ENCODE measurements around the gene PECR. TPM values are rescaled to one million over a fixed set of nuclear protein-coding genes. Genes with fewer than 3 reads are reported as not detected.

The PECR gene
- total RNA-seq, 2 experiments from 2014 or later: 2.3 to 5.3 TPM

DNA sequence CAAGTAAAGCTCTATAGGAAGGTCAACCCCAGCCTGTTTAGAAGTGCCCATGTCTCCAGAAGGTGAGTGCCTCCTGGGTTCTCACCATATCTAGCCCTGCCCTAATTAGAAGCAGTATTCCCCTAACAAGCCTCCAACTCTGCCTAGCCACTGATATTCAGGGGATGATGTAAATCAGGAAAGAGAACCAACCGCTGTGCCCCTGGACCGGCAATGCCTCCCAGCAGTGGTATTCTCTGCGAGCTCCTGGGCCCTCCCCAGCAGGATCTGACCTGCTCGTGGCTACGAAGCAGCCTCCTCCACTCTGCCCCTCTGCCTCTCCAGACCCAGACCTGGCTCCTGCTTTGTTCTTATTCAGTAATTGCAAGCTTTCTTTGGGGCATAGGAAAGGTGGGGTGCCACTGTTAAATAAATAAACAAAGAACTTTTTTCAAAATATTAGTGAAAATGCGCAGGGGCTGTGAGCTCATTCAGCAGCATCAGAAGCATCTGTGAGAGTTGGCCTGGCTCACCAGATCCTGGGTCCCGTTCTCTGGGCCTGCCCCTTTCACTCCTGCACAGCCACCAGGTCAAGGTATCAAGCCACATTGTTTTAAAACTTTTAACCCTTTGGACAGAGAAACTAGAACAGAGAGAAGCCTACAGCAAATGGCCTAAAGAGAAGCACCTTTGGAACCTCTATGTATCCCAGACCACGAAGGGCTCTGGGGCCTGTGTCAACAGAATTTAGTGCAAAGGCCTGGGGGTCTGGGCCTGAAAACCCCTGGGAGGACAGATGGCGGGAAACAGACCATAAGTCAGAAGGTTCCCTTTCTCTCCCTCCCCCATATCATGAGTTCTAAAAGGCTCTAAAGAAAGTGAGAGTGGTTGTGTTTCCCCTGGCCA lies 80.2 kb downstream of the PECR start:
- Histone ChIP-seq H3K9me2 (ENCODE audit: insufficient read depth, low read length) (no peaks in the 10 kb centered on the region), H3K79me2 (ENCODE audit: insufficient read depth, low read depth, low read length) (no peaks in the 10 kb centered on the region), H4K20me1 (ENCODE audit: insufficient read depth, low read length) (no peaks in the 10 kb centered on the region), H3K4me3 (ENCODE audit: low read depth, low read length, poor library complexity, severe bottlenecking) (no peak overlapping the region), H3K9me3 (ENCODE audit: low read length) (no peaks in the 10 kb centered on the region), H3K4me2 (ENCODE audit: low read length) (no peak overlapping the region), H3K4me1 (ENCODE audit: insufficient read depth, low read length, poor library complexity, severe bottlenecking) (peaks cover 7% of the 10 kb centered on the region), H3K36me3 (ENCODE audit: insufficient read depth, low read length) (peaks cover 4% of the 10 kb centered on the region; the same call in 1 of the 2 replicates), H3K27ac (ENCODE audit: low read depth, low read length, poor library complexity, severe bottlenecking) (no peak overlapping the region), H2AFZ (ENCODE audit: low read length) (no peak overlapping the region)
- BruUV-seq (replicated peaks): no TSS peak
- no peak for DNase-seq (ENCODE audit: low spot score)
- CTCF ChIA-PET (ENCODE audit: unreplicated experiment): no interaction called here
- no peak for TF ChIP-seq EZH2phosphoT487 (IDR thresholded peaks at IDR 0.05; ENCODE audit: borderline replicate concordance, low read depth, low read length)
- TF ChIP-seq, protein P1, sequence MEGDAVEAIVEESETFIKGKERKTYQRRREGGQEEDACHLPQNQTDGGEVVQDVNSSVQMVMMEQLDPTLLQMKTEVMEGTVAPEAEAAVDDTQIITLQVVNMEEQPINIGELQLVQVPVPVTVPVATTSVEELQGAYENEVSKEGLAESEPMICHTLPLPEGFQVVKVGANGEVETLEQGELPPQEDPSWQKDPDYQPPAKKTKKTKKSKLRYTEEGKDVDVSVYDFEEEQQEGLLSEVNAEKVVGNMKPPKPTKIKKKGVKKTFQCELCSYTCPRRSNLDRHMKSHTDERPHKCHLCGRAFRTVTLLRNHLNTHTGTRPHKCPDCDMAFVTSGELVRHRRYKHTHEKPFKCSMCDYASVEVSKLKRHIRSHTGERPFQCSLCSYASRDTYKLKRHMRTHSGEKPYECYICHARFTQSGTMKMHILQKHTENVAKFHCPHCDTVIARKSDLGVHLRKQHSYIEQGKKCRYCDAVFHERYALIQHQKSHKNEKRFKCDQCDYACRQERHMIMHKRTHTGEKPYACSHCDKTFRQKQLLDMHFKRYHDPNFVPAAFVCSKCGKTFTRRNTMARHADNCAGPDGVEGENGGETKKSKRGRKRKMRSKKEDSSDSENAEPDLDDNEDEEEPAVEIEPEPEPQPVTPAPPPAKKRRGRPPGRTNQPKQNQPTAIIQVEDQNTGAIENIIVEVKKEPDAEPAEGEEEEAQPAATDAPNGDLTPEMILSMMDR (conservative IDR thresholded peaks at IDR 0.05; ENCODE audit: low read length): no peak
- POLR2A ChIA-PET: interaction anchor here (0.7 to 0.8 kb wide), 2 partner anchors 11 to 409 kb away, joined by 3 read pairs; no protein-coding TSS in a partner anchor
- intact Hi-C loops (cut with micrococcal nuclease; ENCODE audit: unreplicated experiment): no loop called here

DNA sequence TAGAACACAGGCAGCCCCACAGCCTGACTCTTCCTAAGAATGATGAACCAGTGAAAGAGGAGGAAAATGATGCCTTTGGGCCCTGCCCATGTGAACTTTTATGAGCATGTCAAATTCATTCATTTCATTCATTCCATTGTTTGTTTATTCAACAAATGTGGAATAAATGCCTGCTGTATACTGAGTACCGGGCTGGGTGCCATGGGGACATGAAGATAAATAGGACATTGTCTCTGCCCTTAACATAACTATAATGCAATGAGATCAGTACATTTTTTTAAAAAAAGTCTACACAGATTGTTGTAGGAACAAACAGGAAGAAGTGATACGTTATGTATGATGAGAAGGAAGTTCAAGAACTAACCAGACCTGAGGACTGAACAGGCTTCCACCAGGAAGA lies 83.0 kb downstream of the PECR start:
- no peaks in the 10 kb centered on the region for H3K9me2 ChIP-seq (ENCODE audit: insufficient read depth, low read length)
- no peaks in the 10 kb centered on the region for H3K79me2 ChIP-seq (ENCODE audit: insufficient read depth, low read depth, low read length)
- ChIA-PET POLR2A (no interaction called here), CTCF (ENCODE audit: unreplicated experiment) (no interaction called here)
- TF ChIP-seq, protein P1 (conservative IDR thresholded peaks at IDR 0.05; ENCODE audit: low read length): no peak
- no peak for TF ChIP-seq EZH2phosphoT487 (IDR thresholded peaks at IDR 0.05; ENCODE audit: borderline replicate concordance, low read depth, low read length)
- intact Hi-C loops (cut with micrococcal nuclease; ENCODE audit: unreplicated experiment): no loop called here
- H2AFZ ChIP-seq (ENCODE audit: low read length): no peak overlapping the region
- H3K4me1 ChIP-seq (ENCODE audit: insufficient read depth, low read length, poor library complexity, severe bottlenecking): peaks cover 7% of the 10 kb centered on the region
- H3K9me3 ChIP-seq (ENCODE audit: low read length): no peaks in the 10 kb centered on the region
- no TSS peak for BruUV-seq (replicated peaks)
- no peak overlapping the region for H3K4me2 ChIP-seq (ENCODE audit: low read length)
- H3K4me3 ChIP-seq (ENCODE audit: low read depth, low read length, poor library complexity, severe bottlenecking): no peak overlapping the region
- no peak for DNase-seq (ENCODE audit: low spot score)
- no peaks in the 10 kb centered on the region for H4K20me1 ChIP-seq (ENCODE audit: insufficient read depth, low read length)
- H3K36me3 ChIP-seq (ENCODE audit: insufficient read depth, low read length): peaks cover 18% of the 10 kb centered on the region; the same call in 1 of the 2 replicates
- H3K27ac ChIP-seq (ENCODE audit: low read depth, low read length, poor library complexity, severe bottlenecking): no peak overlapping the region

DNA sequence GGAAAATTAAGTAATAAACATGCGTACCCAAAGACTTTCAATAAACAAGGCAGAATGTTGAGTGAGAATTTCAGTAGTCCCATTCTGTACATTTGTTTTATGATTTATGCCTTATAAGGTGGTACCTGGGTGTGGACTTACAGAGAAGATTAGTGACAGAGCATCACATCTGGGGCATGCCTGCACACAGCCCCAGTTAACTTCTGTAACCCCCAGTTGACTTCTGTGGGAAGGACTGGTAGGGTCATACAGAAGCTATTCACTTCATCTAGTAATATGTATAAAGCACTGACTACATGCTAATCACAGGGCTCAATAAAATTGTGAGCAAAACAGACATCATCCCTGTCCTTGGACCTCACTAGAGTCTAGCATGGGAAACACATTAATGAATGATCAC lies 84.4 kb downstream of the PECR start:
- H3K79me2 ChIP-seq (ENCODE audit: insufficient read depth, low read depth, low read length): no peaks in the 10 kb centered on the region
- no TSS peak for BruUV-seq (replicated peaks)
- no peaks in the 10 kb centered on the region for H3K9me3 ChIP-seq (ENCODE audit: low read length)
- H3K9me2 ChIP-seq (ENCODE audit: insufficient read depth, low read length): no peaks in the 10 kb centered on the region
- peaks cover 2% of the 10 kb centered on the region for H3K4me1 ChIP-seq (ENCODE audit: insufficient read depth, low read length, poor library complexity, severe bottlenecking)
- intact Hi-C loops (cut with micrococcal nuclease; ENCODE audit: unreplicated experiment): no loop called here
- TF ChIP-seq EZH2phosphoT487 (IDR thresholded peaks at IDR 0.05; ENCODE audit: borderline replicate concordance, low read depth, low read length): no peak
- TF ChIP-seq, protein P1 (conservative IDR thresholded peaks at IDR 0.05; ENCODE audit: low read length): no peak
- no peak overlapping the region for H3K4me3 ChIP-seq (ENCODE audit: low read depth, low read length, poor library complexity, severe bottlenecking)
- no peaks in the 10 kb centered on the region for H4K20me1 ChIP-seq (ENCODE audit: insufficient read depth, low read length)
- CTCF ChIA-PET (ENCODE audit: unreplicated experiment): no interaction called here
- no peak overlapping the region for H3K27ac ChIP-seq (ENCODE audit: low read depth, low read length, poor library complexity, severe bottlenecking)
- peaks cover 18% of the 10 kb centered on the region; the same call in 1 of the 2 replicates for H3K36me3 ChIP-seq (ENCODE audit: insufficient read depth, low read length)
- DNase-seq (ENCODE audit: low spot score): no peak
- no peak overlapping the region for H2AFZ ChIP-seq (ENCODE audit: low read length)
- no peak overlapping the region for H3K4me2 ChIP-seq (ENCODE audit: low read length)
- POLR2A ChIA-PET: interaction anchor here (0.6 kb wide), 1 partner anchor 23 kb away, joined by 3 read pairs; no protein-coding TSS in a partner anchor
